Fibroblast of the aortic adventitia (primary cell): Measurements from ENCODE around the gene VEGFA. TPM values are rescaled to one million over a fixed set of nuclear protein-coding genes. Genes with fewer than 3 reads are reported as not detected.
A peak's percentile ranks its signal among the peaks of the same experiment; 100 is the strongest.
"Not testable (repeated sequence)": the region's sequence is repeated elsewhere in the genome, so short reads cannot be mapped to it uniquely, and the experiment has no call there.

ENCODE experiments used
- DNase-seq: peaks from one replicate; pipeline ENCODE4 v3.0.0-alpha.2; 2010; ENCODE audit warnings: low read depth
- H3K4me3 ChIP-seq: 2 replicates; pipeline ENCODE4 v1.5.1; 2011; ENCODE audit warnings: low read depth, mild to moderate bottlenecking, control low read depth, low read length, moderate library complexity
- CTCF ChIP-seq: IDR thresholded peaks from 2 replicates; pipeline ENCODE4 v1.5.1; 2011; ENCODE audit warnings: mild to moderate bottlenecking, low read length, control low read depth, inconsistent platforms; ENCODE audit not compliant: insufficient read depth
- total RNA-seq: library from RNA; depleted of rRNA; stranded (reverse); fragments of >200 nt; gene quantifications from 2 replicates; pipeline ENCODE4 v1.2.3, GENCODE V29; 2012; ENCODE audit warnings: low replicate concordance

The VEGFA gene
- total RNA-seq, 1 donor = 98.9 TPM

DNA sequence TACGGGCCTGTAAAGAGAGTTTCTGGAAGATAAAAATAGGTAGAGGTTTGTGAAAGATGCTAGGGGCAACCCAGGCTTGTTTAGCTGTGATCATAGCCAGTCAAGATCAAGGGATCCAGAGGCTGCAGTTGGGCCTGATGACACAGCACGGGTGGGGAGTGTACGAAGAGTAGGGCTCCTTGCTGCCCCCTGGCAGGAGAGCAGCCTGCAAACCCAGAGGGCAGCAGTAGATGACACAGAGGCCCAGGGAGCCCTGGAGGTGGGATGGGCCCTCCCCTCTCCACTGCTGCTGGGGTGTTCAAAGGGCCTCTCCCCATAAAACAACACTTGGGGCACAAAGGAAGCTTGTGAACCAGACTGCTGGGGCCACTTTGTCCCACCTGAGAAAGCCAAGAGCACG lies 47.2 kb downstream of the VEGFA start:
- DNase-seq = peak; percentile 24
- H3K4me3 ChIP-seq = no peak overlapping the region
- TF ChIP-seq CTCF = peak; percentile 32

- not testable (repeated sequence) for H3K4me3 ChIP-seq, DNase-seq
Measured at GRCh38 chr6:43818973-43819372, 49.0 kb downstream of the VEGFA start.

- TF ChIP-seq CTCF = no peak
- no peak overlapping the region for H3K4me3 ChIP-seq
- DNase-seq = no peak
Measured at GRCh38 chr6:43819958-43820357, 49.9 kb downstream of the VEGFA start.

GRCh38 chr6:43820486-43820885 lies 50.5 kb downstream of the VEGFA start:
- no peak overlapping the region for H3K4me3 ChIP-seq
- TF ChIP-seq CTCF = no peak
- no peak for DNase-seq

- no peak overlapping the region for H3K4me3 ChIP-seq
- no peak for TF ChIP-seq CTCF
- peak; percentile 14 for DNase-seq
Measured at GRCh38 chr6:43821101-43821886, 51.3 kb downstream of the VEGFA start.

- H3K4me3 ChIP-seq = no peak overlapping the region
- no peak for DNase-seq
- TF ChIP-seq CTCF = no peak
Measured at GRCh38 chr6:43823390-43823789, 53.4 kb downstream of the VEGFA start.

DNA sequence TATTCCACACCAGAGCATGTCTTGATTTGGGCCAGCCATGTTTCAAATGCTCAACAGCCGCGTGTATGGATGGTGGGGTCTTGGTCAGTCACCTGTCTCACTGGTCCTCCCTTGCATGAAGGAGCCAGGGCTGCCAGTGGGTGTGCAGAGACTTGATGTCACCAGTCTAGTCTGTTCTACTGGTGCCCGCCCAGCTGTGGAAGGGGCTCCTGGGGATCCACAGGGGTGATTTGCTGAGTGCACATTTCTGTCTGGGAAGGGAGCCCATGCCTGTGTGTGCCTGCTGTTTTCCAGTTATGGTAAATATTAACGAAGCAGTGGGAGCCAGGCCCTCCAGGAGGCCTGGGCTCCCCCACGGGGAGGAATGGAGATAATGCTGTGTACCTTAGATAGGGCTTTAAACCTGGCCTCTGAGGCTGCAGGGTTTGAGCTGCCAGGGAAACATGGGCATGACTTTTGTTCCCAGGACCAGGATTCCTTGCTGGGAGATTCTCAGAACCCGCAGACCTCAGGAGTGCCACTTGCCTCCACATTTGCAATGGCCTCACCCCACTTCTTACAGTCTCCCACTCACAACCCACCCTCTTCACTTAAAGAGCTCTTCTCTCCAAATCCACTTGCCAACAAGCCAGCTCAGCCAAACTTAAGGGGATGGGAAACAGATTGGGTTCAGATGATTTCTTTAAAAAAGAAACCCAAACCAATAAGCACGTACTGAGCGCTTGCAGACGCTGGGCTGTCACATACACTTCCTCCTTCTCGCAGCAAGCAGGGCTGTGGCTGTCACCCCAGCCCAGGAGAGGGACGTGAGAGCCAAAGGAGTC lies 54.1 kb downstream of the VEGFA start:
- no peak for TF ChIP-seq CTCF

More for the DNA sequence above, 54.1 kb downstream of the VEGFA start:
- H3K4me3 ChIP-seq = no peak overlapping the region
- no peak for DNase-seq
